Duodenal mucosa (tissue), 2 donors: Measurements from ENCODE around the gene OTOG.

Experiments
- H3K27ac ChIP-seq: one replicate; pipeline ENCODE4 v1.7.0; 2013; ENCODE audit warnings: low read depth, low read length
- H3K27me3 ChIP-seq, 2 donors: one replicate each; pipeline ENCODE4 v1.7.0; 2013; ENCODE audit warnings: low read length in 2 of 2, control low read depth in 1 of 2; ENCODE audit not compliant: insufficient read depth in 2 of 2, control insufficient read depth in 1 of 2
- H3K36me3 ChIP-seq, 2 donors: one replicate each; pipeline ENCODE4 v1.7.0; 2013; ENCODE audit warnings: low read length in 2 of 2, control low read depth in 1 of 2; ENCODE audit not compliant: insufficient read depth in 2 of 2, control insufficient read depth in 1 of 2
- H3K4me1 ChIP-seq, 2 donors: one replicate each; pipeline ENCODE4 v1.7.0; 2013; ENCODE audit warnings: low read length in 2 of 2, control low read depth in 1 of 2; ENCODE audit not compliant: insufficient read depth in 2 of 2, control insufficient read depth in 1 of 2
- H3K4me3 ChIP-seq, 2 donors: one replicate each; pipeline ENCODE4 v1.7.0; 2013; ENCODE audit warnings: low read length in 2 of 2, low read depth in 1 of 2
- H3K9ac ChIP-seq, 2 donors: one replicate each; pipeline ENCODE4 v1.7.0; 2013; ENCODE audit warnings: low read length in 2 of 2, low read depth in 1 of 2
- H3K9me3 ChIP-seq, 2 donors: one replicate each; pipeline ENCODE4 v1.7.0; 2013; ENCODE audit warnings: low read length in 2 of 2, control low read depth in 1 of 2; ENCODE audit not compliant: control insufficient read depth in 1 of 2

OTOG gene

GRCh38 chr11:17538054-17538453, 9.0 kb upstream of the OTOG start:
- Histone ChIP-seq H3K27ac (no peak overlapping the region), H3K9me3 (no peaks in the 10 kb centered on the region), H3K4me1 (peaks cover 27 to 39% of the 10 kb centered on the region in 2 donors), H3K9ac (no peak overlapping the region), H3K36me3 (peaks cover 0 to 9% of the 10 kb centered on the region in 2 donors), H3K4me3 (no peak overlapping the region), H3K27me3 (no peaks in the 10 kb centered on the region)

GRCh38 chr11:17538731-17539130, 8.3 kb upstream of the OTOG start:
- Histone ChIP-seq H3K27ac (no peak overlapping the region), H3K9me3 (no peaks in the 10 kb centered on the region), H3K36me3 (peaks cover 0 to 3% of the 10 kb centered on the region in 2 donors), H3K27me3 (no peaks in the 10 kb centered on the region), H3K4me1 (peaks cover 27 to 39% of the 10 kb centered on the region in 2 donors), H3K9ac (no peak overlapping the region), H3K4me3 (no peak overlapping the region)

- Histone ChIP-seq H3K27ac (no peak overlapping the region), H3K4me3 (no peak overlapping the region)
These were observed 6.3 kb upstream of the OTOG start for GRCh38 chr11:17540807-17541206.

GRCh38 chr11:17541330-17541885, 5.7 kb upstream of the OTOG start:
- Histone ChIP-seq H3K27ac (peak overlapping the region; percentile 48), H3K36me3 (peaks cover 0 to 3% of the 10 kb centered on the region in 2 donors), H3K27me3 (peaks cover 0 to under 1% of the 10 kb centered on the region in 2 donors), H3K9ac (peak overlapping the region; percentile 2 to 37), H3K9me3 (no peaks in the 10 kb centered on the region), H3K4me3 (peak overlapping the region; percentile 80 to 86), H3K4me1 (peaks cover 27 to 39% of the 10 kb centered on the region in 2 donors)

More at GRCh38 chr11:17540807-17541206, 6.3 kb upstream of the OTOG start:
- Histone ChIP-seq H3K4me1 (peaks cover 27 to 39% of the 10 kb centered on the region in 2 donors), H3K9me3 (no peaks in the 10 kb centered on the region), H3K9ac (no peak overlapping the region), H3K36me3 (peaks cover 0 to 3% of the 10 kb centered on the region in 2 donors), H3K27me3 (no peaks in the 10 kb centered on the region)

DNA sequence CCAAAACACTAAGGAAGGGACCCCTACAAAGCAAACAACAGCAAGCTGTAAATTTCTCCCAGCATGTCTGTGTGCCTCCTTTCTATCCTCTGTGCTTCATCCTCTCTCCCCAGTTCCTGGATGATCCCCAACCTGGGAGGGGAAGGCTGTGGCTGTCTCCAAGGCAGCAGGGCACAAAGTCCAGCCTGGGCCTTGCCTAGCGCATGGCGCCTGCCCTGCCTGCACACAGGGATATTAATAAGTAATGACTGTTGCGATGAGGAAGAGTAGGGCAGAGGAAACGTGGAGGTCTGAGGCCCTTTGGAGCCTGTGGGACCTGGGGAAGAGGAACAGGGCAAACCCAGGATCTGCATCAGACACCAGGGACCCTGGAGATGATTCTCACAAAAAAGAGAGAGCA, 4.8 kb upstream of the OTOG start:
- Histone ChIP-seq H3K9me3 (no peaks in the 10 kb centered on the region), H3K27ac (peak overlapping the region; percentile 64), H3K27me3 (peaks cover 0 to 3% of the 10 kb centered on the region in 2 donors), H3K4me1 (peaks cover 27 to 39% of the 10 kb centered on the region in 2 donors), H3K4me3 (peak overlapping the region; percentile 80 to 86), H3K36me3 (peaks cover 0 to 3% of the 10 kb centered on the region in 2 donors), H3K9ac (peak overlapping the region; percentile 85 to 89)

DNA sequence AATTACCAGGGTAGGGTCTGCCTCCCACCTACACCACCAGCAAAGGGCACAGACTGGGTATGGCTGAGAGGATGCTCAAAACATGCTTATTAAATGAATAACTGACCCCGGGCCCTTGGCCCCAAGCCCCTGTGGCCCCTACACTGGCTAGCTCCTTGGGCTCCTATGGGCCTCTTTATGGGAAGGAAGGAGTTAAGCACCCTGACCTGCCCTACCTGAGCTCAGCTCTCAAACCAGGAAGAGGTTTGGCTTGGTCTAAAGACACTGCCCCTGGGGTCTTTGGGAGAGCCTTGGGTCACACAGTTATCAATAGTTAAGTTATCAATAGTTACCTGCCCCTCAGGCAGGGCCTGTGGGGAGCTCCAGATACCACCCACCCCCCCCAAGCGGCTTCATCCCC, 4.0 kb upstream of the OTOG start:
- peaks cover 0 to 3% of the 10 kb centered on the region in 2 donors for H3K36me3 ChIP-seq
- H3K27ac ChIP-seq, result peak overlapping the region; percentile 80
- no peaks in the 10 kb centered on the region for H3K9me3 ChIP-seq
- peaks cover 27 to 35% of the 10 kb centered on the region in 2 donors for H3K4me1 ChIP-seq
- peak overlapping the region; percentile 85 to 89 for H3K9ac ChIP-seq
- H3K27me3 ChIP-seq, result peaks cover 3 to 4% of the 10 kb centered on the region in 2 donors
- H3K4me3 ChIP-seq, result peak overlapping the region; percentile 80 to 86

DNA sequence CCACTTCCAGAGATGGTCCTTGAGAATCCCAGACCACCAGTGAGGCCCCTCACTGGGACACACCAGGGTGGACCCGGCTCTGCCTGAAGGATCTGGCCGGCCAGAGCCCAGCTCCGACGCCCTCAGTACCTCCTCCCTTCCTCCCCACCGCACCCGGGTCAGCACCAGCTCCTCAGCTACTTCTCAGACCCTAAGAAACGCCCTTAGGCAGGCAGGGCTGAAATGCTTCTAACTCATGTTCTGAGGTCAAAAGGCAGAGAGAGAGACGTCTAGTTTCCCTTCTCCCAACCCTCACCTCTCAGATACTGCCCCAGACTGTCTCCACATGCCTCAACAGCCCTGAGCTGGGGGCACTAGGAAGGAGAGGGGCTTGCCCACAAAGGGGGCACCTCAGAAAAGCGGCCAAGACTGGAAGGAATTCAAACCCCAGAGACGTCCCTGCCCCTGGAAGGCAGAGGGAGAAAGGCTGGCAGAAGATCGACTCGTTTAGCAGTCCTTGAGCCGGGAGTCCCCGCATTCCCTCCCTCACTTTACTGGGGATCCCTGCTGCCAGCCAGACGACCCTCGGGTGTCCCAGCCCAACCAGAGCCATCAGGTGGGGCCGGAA, 3.4 kb upstream of the OTOG start:
- H3K27me3 ChIP-seq, result peaks cover 3 to 4% of the 10 kb centered on the region in 2 donors
- H3K27ac ChIP-seq, result peak overlapping the region; percentile 80
- no peaks in the 10 kb centered on the region for H3K9me3 ChIP-seq
- peak overlapping the region; percentile 80 to 86 for H3K4me3 ChIP-seq
- no peaks in the 10 kb centered on the region for H3K36me3 ChIP-seq
- H3K4me1 ChIP-seq, result peaks cover 25 to 29% of the 10 kb centered on the region in 2 donors
- H3K9ac ChIP-seq, result peak overlapping the region; percentile 85 to 89

GRCh38 chr11:17544181-17544622, 2.9 kb upstream of the OTOG start, which contains the start of gene USH1C:
Gene USH1C (minus strand): TSS chr11:17544416. CDS start chr11:17544307, 109 bp downstream.
- Histone ChIP-seq H3K4me1 (peaks cover 19 to 24% of the 10 kb centered on the region in 2 donors), H3K36me3 (no peaks in the 10 kb centered on the region), H3K9me3 (no peaks in the 10 kb centered on the region), H3K9ac (peak within 1 kb of the TSS; percentile 85 to 89), H3K27me3 (peaks cover 3 to 4% of the 10 kb centered on the region in 2 donors), H3K4me3 (peak within 1 kb of the TSS; percentile 80 to 86), H3K27ac (peak within 1 kb of the TSS; percentile 80)

DNA sequence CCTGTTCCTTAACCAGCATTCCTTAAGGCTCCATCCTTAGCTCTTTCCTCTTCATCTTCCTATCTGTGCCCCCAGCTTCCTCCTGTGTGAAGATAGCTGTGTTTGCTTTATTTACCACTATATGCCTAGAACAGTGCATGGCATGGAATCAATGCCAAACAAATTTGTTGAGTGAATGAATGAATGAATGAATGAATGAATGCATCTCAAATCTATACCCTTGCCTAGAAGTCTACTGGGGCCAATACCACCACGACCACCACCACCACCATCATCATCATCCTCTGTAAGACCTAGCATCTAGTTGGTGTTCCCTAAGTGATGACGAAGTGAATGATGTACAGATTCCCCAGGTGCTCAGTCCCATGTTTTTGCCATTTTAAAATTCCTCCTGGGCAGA, 819 bp upstream of the OTOG start:
- no peaks in the 10 kb centered on the region for H3K36me3 ChIP-seq
- H3K27ac ChIP-seq, result no peak overlapping the region
- no peaks in the 10 kb centered on the region for H3K9me3 ChIP-seq
- no peak overlapping the region for H3K4me3 ChIP-seq
- H3K4me1 ChIP-seq, result peaks cover 5 to 7% of the 10 kb centered on the region in 2 donors
- no peak overlapping the region for H3K9ac ChIP-seq
- peaks cover 3 to 4% of the 10 kb centered on the region in 2 donors for H3K27me3 ChIP-seq

DNA sequence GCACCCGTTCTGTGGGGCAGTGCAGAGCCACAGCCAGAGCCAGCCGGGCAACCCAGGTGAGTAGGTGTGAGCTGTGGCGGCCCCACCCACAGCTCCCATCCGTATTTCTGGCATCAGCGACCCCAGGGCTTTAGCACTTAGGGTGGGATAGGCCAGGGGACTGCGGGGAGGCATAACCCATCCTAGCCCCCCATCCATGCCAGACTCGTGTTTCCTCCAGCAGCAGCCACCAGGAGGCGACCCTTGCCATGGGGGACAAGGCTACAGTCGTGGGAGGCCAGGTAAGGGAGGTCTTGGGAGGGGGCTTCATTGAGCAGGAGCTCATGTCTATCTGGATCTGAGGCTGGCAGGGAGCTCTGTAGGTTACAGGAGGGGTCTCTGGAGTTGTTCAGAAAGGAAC, 873 bp downstream of the OTOG start:
- Histone ChIP-seq H3K36me3 (no peaks in the 10 kb centered on the region), H3K4me1 (no peaks in the 10 kb centered on the region), H3K9me3 (no peaks in the 10 kb centered on the region), H3K9ac (no peak overlapping the region), H3K27ac (no peak overlapping the region), H3K27me3 (peaks cover 3 to 4% of the 10 kb centered on the region in 2 donors), H3K4me3 (no peak overlapping the region)
